T47D (cell line): ENCODE data around the gene NFKB2.

Experiments used
- DNase-seq, 2 experiments: peaks; one replicate each; pipeline versions ENCODE4 v3.0.0 to v3.0.0-alpha.2; 2011 to 2012; ENCODE audit warnings: low read depth in 1 of 2, low spot score in 1 of 2
- JUND ChIP-seq: IDR thresholded peaks from 2 replicates; pipeline ENCODE4 v1.6.1; 2012; ENCODE audit warnings: low read depth
- in situ Hi-C: cut with HindIII; loops from 2 replicates; pipeline ENCODE4 v1.10.0; 2016; ENCODE audit warnings: low sequenced_read_pairs, low pct_unique_long_range_greater_than_20kb

The NFKB2 gene

GRCh38 chr10:102398172-102399020 is 2.9 kb downstream of the NFKB2 start:
- in situ Hi-C loops, result no loop called here
- TF ChIP-seq JUND, result no peak
- DNase-seq, result no peak

GRCh38 chr10:102399217-102400021 is 3.9 kb downstream of the NFKB2 start:
- DNase-seq, result peak; percentile 92 to 97

GRCh38 chr10:102400076-102400475 is 4.6 kb downstream of the NFKB2 start:
- TF ChIP-seq JUND, result no peak
- in situ Hi-C loops, result no loop called here
- DNase-seq, result no peak

More at GRCh38 chr10:102399217-102400021, 3.9 kb downstream of the NFKB2 start:
- no peak for TF ChIP-seq JUND
- in situ Hi-C loops, result no loop called here

- no peak for DNase-seq
- TF ChIP-seq JUND, result no peak
- in situ Hi-C loops, result no loop called here
These were observed 5.3 kb downstream of the NFKB2 start for GRCh38 chr10:102400598-102401341.

- DNase-seq, result no peak
- in situ Hi-C loops, result no loop called here
- no peak for TF ChIP-seq JUND
These were observed 5.8 kb downstream of the NFKB2 start for GRCh38 chr10:102401342-102401654.

GRCh38 chr10:102401735-102402511 is 6.4 kb downstream of the NFKB2 start:
- in situ Hi-C loops, result no loop called here
- TF ChIP-seq JUND, result no peak
- DNase-seq, result peak; percentile 78 to 80

- no peak for DNase-seq
- in situ Hi-C loops, result no loop called here
- no peak for TF ChIP-seq JUND
These were observed 7.0 kb downstream of the NFKB2 start for GRCh38 chr10:102402512-102402896.

- no peak for DNase-seq
- no peak for TF ChIP-seq JUND
- in situ Hi-C loops, result no loop called here
These were observed 7.6 kb downstream of the NFKB2 start for GRCh38 chr10:102403115-102403514.

- DNase-seq, result no peak
- in situ Hi-C loops, result no loop called here
- no peak for TF ChIP-seq JUND
These were observed 9.0 kb downstream of the NFKB2 start for GRCh38 chr10:102404361-102405107.

- in situ Hi-C loops, result no loop called here
- DNase-seq, result no peak
- no peak for TF ChIP-seq JUND
These were observed 9.6 kb downstream of the NFKB2 start for GRCh38 chr10:102405108-102405571.

- no peak for TF ChIP-seq JUND
- DNase-seq, result no peak
- in situ Hi-C loops, result no loop called here
These were observed 10.1 kb downstream of the NFKB2 start for GRCh38 chr10:102405632-102406031.

GRCh38 chr10:102406815-102407214 is 11.3 kb downstream of the NFKB2 start:
- TF ChIP-seq JUND, result no peak
- in situ Hi-C loops, result no loop called here
- no peak for DNase-seq
